RWPE1 (cell line): ENCODE measurements around the gene MPO.

Experiments
- CTCF ChIA-PET: fragments of 350-600 bp; sonication (Branson Sonifier 250); formaldehyde crosslinking; extraction: SDS; loops from one replicate; lab custom pipeline; 2021; lab: Yijun Ruan, JAX
- POLR2A ChIA-PET: fragments of 400-600 bp; formaldehyde crosslinking; extraction: SDS; loops from one replicate; lab custom pipeline; 2020; ENCODE audit warnings: antibody characterized with exemption; ENCODE audit not compliant: low non-redundant PET; lab: Yijun Ruan, JAX
- DNase-seq: peaks from one replicate; pipeline ENCODE4 v3.0.0; 2012; ENCODE audit warnings: low spot score
- H3K27ac ChIP-seq: fragments of 450-650 bp; 2 replicates; pipeline ENCODE4 v1.5.1; 2017
- TF ChIP-seq, protein P1 (sequence below): fragments of 450-650 bp; conservative IDR thresholded peaks from 2 replicates; pipeline ENCODE4 v1.5.1; 2017; ENCODE audit warnings: low read depth, mild to moderate bottlenecking

MPO gene

DNA sequence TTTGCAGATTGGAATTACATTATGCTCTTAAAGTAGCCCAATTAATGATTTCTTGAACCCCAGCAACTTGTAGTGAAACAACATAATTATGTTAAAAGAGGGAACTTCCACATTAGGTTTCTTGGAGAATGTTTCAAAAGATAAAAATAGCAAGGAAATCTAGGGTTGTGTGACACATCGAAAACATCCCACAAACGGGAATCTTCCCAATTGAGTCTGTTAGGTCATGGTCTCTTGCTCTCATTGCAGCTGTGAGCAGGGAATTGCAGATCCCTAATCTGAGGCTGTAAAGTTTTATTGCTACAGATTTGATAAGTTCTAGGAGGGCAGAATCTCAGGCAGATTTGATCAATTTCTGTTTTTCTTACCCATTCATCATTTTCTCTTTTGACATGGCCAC is 49.1 kb downstream of the MPO start:
- ChIA-PET POLR2A (no interaction called here), CTCF (interaction anchor here (1.3 kb wide), 1 partner anchor 18 kb away, joined by 3 read pairs; no protein-coding TSS in a partner anchor)
- TF ChIP-seq, protein P1, sequence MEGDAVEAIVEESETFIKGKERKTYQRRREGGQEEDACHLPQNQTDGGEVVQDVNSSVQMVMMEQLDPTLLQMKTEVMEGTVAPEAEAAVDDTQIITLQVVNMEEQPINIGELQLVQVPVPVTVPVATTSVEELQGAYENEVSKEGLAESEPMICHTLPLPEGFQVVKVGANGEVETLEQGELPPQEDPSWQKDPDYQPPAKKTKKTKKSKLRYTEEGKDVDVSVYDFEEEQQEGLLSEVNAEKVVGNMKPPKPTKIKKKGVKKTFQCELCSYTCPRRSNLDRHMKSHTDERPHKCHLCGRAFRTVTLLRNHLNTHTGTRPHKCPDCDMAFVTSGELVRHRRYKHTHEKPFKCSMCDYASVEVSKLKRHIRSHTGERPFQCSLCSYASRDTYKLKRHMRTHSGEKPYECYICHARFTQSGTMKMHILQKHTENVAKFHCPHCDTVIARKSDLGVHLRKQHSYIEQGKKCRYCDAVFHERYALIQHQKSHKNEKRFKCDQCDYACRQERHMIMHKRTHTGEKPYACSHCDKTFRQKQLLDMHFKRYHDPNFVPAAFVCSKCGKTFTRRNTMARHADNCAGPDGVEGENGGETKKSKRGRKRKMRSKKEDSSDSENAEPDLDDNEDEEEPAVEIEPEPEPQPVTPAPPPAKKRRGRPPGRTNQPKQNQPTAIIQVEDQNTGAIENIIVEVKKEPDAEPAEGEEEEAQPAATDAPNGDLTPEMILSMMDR, result no peak
- H3K27ac ChIP-seq, result no peak overlapping the region
- no peak for DNase-seq

DNA sequence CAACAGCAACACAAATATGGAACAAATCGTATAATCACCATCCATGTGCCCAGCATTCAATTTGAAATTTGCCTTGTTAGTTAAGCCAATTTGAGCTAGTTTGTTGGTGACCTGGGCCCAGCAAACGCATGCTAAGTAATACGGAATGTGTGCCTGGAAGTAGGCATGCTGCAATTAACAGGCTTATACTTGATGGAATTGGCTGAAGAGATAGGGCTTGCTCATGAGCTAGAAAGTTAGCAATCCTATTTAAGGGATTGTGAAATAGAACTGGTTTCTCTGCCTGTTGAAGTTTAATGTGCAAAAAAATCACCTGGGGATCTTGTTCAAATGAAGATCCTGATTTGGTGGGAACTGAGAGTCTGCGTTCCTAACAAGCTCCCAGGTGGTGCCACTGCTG is 50.9 kb downstream of the MPO start:
- ChIA-PET CTCF (interaction anchor here (0.7 kb wide), 1 partner anchor 79 kb away, joined by 3 read pairs; no protein-coding TSS in a partner anchor), POLR2A (no interaction called here)
- TF ChIP-seq, protein P1, result no peak
- no peak overlapping the region for H3K27ac ChIP-seq
- DNase-seq, result no peak

DNA sequence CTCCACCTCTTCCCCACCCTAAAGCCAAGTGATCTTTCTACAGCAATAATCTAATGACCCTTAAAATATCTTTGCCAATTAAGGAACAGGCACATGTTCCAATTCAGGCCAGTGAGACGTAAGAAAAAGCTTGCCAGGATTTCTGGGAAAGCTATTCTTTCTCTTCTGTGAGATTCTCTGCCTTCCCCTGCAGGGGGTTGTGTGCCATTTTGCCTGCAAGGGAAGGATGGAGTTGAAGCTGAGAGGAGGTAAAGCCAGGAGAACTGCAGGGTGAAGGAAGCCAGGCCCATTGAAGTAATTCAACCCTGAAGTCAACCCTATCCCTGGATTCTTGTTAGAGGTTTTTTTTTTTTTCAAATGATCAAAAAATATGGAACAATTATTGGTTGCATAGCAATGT is 51.4 kb downstream of the MPO start:
- POLR2A ChIA-PET, result no interaction called here
- no peak overlapping the region for H3K27ac ChIP-seq
- TF ChIP-seq, protein P1, result no peak
- no peak for DNase-seq
- CTCF ChIA-PET, result interaction anchor here (0.7 to 2.0 kb wide), 2 partner anchors 9 to 80 kb away, joined by 3 to 6 read pairs; no protein-coding TSS in a partner anchor

GRCh38 chr17:58228679-58229078 is 52.1 kb downstream of the MPO start:
- DNase-seq, result no peak
- POLR2A ChIA-PET, result no interaction called here
- H3K27ac ChIP-seq, result no peak overlapping the region
- TF ChIP-seq, protein P1, result no peak
- CTCF ChIA-PET, result interaction anchor here (0.6 to 2.0 kb wide), 2 partner anchors 9 to 47 kb away, joined by 3 to 6 read pairs; no protein-coding TSS in a partner anchor

DNA sequence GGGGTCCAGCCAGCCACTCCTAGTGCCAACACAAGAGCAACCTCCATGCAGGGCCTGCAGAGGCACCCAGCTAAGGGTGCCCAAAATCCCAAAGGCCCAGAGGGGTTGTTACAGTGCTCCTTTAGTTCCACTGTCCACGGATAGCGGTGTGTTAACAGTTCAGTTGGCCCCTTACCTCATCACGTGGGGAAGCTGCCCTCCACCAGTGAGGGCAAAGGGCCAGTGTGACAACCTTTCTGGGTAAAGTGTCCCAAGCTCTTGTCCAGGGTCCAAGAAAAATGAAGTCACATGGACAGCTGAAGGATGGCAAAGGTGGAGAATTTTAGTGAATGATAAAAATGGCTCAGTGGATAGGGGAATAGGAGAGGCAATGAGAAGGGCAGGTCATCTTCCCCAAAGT is 53.0 kb downstream of the MPO start:
- no peak overlapping the region for H3K27ac ChIP-seq
- ChIA-PET CTCF (interaction anchor here (0.6 to 2.0 kb wide), 2 partner anchors 8 to 41 kb away, joined by 3 to 6 read pairs; no protein-coding TSS in a partner anchor), POLR2A (no interaction called here)
- DNase-seq, result no peak
- TF ChIP-seq, protein P1, result no peak

GRCh38 chr17:58224315-58224714 is 56.4 kb downstream of the MPO start:
- POLR2A ChIA-PET, result no interaction called here
- TF ChIP-seq, protein P1, result no peak
- peak; percentile 80 for DNase-seq
- CTCF ChIA-PET, result no interaction called here
- H3K27ac ChIP-seq, result no peak overlapping the region
